IMR-90 (cell line): ENCODE results near the gene MYO10.

ENCODE experiments used
- BHLHE40 ChIP-seq: fragments of 150-350 bp; IDR thresholded peaks from 2 replicates; pipeline ENCODE4 v1.6.1; 2016; ENCODE audit warnings: mild to moderate bottlenecking, low read depth, low read length
- FOS ChIP-seq: fragments of 150-350 bp; IDR thresholded peaks from 2 replicates; pipeline ENCODE4 v1.6.1; 2016; ENCODE audit warnings: low read depth, low read length
- MAZ ChIP-seq: IDR thresholded peaks from 2 replicates; pipeline ENCODE4 v1.6.1; 2012; ENCODE audit warnings: low read depth, mild to moderate bottlenecking, low read length, improper control_type of control experiment, moderate library complexity, borderline replicate concordance
- MXI1 ChIP-seq: IDR thresholded peaks from 2 replicates; pipeline ENCODE4 v1.6.1; 2012; ENCODE audit warnings: low read depth, mild to moderate bottlenecking, low read length, moderate library complexity, borderline replicate concordance
- NFE2L2 ChIP-seq: fragments of 150-350 bp; IDR thresholded peaks from 2 replicates; pipeline ENCODE4 v1.6.1; 2016; ENCODE audit warnings: low read depth, mild to moderate bottlenecking, low read length
- POLR2A ChIP-seq: IDR thresholded peaks from 2 replicates; pipeline ENCODE4 v1.6.1; 2012; ENCODE audit warnings: mild to moderate bottlenecking, low read depth, low read length
- RAD21 ChIP-seq: IDR thresholded peaks from 2 replicates; pipeline ENCODE4 v1.6.1; 2012; ENCODE audit warnings: low read length, improper control_type of control experiment
- RCOR1 ChIP-seq: IDR thresholded peaks from 2 replicates; pipeline ENCODE4 v1.6.1; 2012; ENCODE audit warnings: mild to moderate bottlenecking, low read length, improper control_type of control experiment; ENCODE audit not compliant: insufficient replicate concordance
- RFX5 ChIP-seq: IDR thresholded peaks from 2 replicates; pipeline ENCODE4 v1.8.0; 2012; ENCODE audit warnings: low read depth, mild to moderate bottlenecking, low read length, moderate library complexity
- SMC3 ChIP-seq: fragments of 150-350 bp; IDR thresholded peaks from 2 replicates; pipeline ENCODE4 v1.6.1; 2016; ENCODE audit warnings: low read depth, mild to moderate bottlenecking, antibody characterized with exemption, low read length, moderate library complexity
- TF ChIP-seq, protein P1 (sequence below): conservative IDR thresholded peaks from 2 replicates; pipeline ENCODE4 v1.5.1; 2012; ENCODE audit warnings: mild to moderate bottlenecking, low read depth, low read length, improper control_type of control experiment
- TF ChIP-seq, protein P2 (sequence below): fragments of 150-350 bp; IDR thresholded peaks from 2 replicates; pipeline ENCODE4 v1.6.1; 2016; ENCODE audit warnings: low read depth, mild to moderate bottlenecking, low read length, moderate library complexity, borderline replicate concordance
- TF ChIP-seq, protein P3 (sequence below): fragments of 150-350 bp; IDR thresholded peaks from 2 replicates; pipeline ENCODE4 v1.6.1; 2017; ENCODE audit warnings: mild to moderate bottlenecking, antibody characterized with exemption, low read length, low read depth

GRCh38 chr5:16721151-16722096 is 214.7 kb downstream of the MYO10 start:
- TF ChIP-seq, protein P1, sequence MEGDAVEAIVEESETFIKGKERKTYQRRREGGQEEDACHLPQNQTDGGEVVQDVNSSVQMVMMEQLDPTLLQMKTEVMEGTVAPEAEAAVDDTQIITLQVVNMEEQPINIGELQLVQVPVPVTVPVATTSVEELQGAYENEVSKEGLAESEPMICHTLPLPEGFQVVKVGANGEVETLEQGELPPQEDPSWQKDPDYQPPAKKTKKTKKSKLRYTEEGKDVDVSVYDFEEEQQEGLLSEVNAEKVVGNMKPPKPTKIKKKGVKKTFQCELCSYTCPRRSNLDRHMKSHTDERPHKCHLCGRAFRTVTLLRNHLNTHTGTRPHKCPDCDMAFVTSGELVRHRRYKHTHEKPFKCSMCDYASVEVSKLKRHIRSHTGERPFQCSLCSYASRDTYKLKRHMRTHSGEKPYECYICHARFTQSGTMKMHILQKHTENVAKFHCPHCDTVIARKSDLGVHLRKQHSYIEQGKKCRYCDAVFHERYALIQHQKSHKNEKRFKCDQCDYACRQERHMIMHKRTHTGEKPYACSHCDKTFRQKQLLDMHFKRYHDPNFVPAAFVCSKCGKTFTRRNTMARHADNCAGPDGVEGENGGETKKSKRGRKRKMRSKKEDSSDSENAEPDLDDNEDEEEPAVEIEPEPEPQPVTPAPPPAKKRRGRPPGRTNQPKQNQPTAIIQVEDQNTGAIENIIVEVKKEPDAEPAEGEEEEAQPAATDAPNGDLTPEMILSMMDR: no peak
- TF ChIP-seq BHLHE40: no peak
- TF ChIP-seq MXI1: no peak
- no peak for TF ChIP-seq POLR2A
- TF ChIP-seq NFE2L2: no peak
- TF ChIP-seq MAZ: no peak
- TF ChIP-seq RAD21: no peak
- no peak for TF ChIP-seq SMC3
- TF ChIP-seq RFX5: no peak
- TF ChIP-seq, protein P2, sequence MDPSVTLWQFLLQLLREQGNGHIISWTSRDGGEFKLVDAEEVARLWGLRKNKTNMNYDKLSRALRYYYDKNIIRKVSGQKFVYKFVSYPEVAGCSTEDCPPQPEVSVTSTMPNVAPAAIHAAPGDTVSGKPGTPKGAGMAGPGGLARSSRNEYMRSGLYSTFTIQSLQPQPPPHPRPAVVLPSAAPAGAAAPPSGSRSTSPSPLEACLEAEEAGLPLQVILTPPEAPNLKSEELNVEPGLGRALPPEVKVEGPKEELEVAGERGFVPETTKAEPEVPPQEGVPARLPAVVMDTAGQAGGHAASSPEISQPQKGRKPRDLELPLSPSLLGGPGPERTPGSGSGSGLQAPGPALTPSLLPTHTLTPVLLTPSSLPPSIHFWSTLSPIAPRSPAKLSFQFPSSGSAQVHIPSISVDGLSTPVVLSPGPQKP: no peak
- TF ChIP-seq, protein P3, sequence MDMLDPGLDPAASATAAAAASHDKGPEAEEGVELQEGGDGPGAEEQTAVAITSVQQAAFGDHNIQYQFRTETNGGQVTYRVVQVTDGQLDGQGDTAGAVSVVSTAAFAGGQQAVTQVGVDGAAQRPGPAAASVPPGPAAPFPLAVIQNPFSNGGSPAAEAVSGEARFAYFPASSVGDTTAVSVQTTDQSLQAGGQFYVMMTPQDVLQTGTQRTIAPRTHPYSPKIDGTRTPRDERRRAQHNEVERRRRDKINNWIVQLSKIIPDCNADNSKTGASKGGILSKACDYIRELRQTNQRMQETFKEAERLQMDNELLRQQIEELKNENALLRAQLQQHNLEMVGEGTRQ: no peak
- no peak for TF ChIP-seq RCOR1
- no peak for TF ChIP-seq FOS
